SK-MEL-5 (cell line): Measurements from ENCODE around the gene KCNAB1. TPM values are rescaled to one million over a fixed set of nuclear protein-coding genes. Genes with fewer than 3 reads are reported as not detected.

Experiments used
- total RNA-seq: library from RNA; depleted of rRNA; stranded (reverse); fragments of >200 nt; shearing (Covaris generic); gene quantifications from 2 replicates; pipeline ENCODE4 v1.2.3, GENCODE V29; 2014; rRNA removed

KCNAB1 gene
- total RNA-seq, 1 experiment from 2014 or later, result 0.66 TPM

Other genes with a start within 250 kb of the KCNAB1 start
- 49.6 and 50.5 TPM in 2 replicates for gene GMPS, start 249.9 kb upstream of the KCNAB1 start, total RNA-seq